Vagina (tissue), 2 donors: Measurements from ENCODE around the gene CD44.

ENCODE experiments used
- CTCF ChIP-seq, 3 experiments: fragments of 450-650 bp in 2 of 3; fragments of 200-600 bp in 1 of 3; sonication (generic) in 1 of 3; IDR thresholded peaks; one replicate each; pipeline ENCODE4 v1.5.1; 2017 to 2019; ENCODE audit warnings: antibody characterized with exemption in 3 of 3, mild to moderate bottlenecking in 2 of 3, moderate library complexity in 2 of 3
- POLR2A ChIP-seq, 2 donors: fragments of 450-650 bp; IDR thresholded peaks; one replicate each; pipeline ENCODE4 v1.6.1; 2017; ENCODE audit warnings: antibody characterized with exemption in 2 of 2, mild to moderate bottlenecking in 2 of 2, moderate library complexity in 2 of 2

GRCh38 chr11:35098855-35099254, 40.1 kb upstream of the CD44 start:
- TF ChIP-seq CTCF (IDR thresholded peaks at IDR 0.05) (no peak), POLR2A (IDR thresholded peaks at IDR 0.05) (no peak)
